NT2/D1 (cell line): ENCODE results near the gene TGFBRAP1.
A peak's percentile ranks its signal among the peaks of the same experiment; 100 is the strongest.

Experiments used
- DNase-seq: peaks from one replicate; pipeline ENCODE4 v3.0.0-alpha.2; 2011; ENCODE audit warnings: low read depth, low spot score
- H3K27me3 ChIP-seq: 2 replicates; pipeline ENCODE4 v1.6.0; 2011; ENCODE audit warnings: mild to moderate bottlenecking; ENCODE audit not compliant: insufficient read length, insufficient read depth
- H3K36me3 ChIP-seq: 2 replicates; pipeline ENCODE4 v1.6.1; 2011; ENCODE audit warnings: mild to moderate bottlenecking, low read length, mixed read lengths; ENCODE audit not compliant: insufficient read depth, insufficient read length
- H3K4me1 ChIP-seq: 2 replicates; pipeline ENCODE4 v1.5.1; 2011; ENCODE audit not compliant: insufficient read depth, insufficient read length
- H3K4me3 ChIP-seq: 2 replicates; pipeline ENCODE4 v1.5.1; 2011; ENCODE audit warnings: low read depth; ENCODE audit not compliant: insufficient read length
- H3K9ac ChIP-seq: 2 replicates; pipeline ENCODE4 v1.6.0; 2011; ENCODE audit warnings: low read depth; ENCODE audit not compliant: insufficient read length
- H3K9me3 ChIP-seq: 2 replicates; pipeline ENCODE4 v1.5.1; 2011; ENCODE audit warnings: mild to moderate bottlenecking, low read length; ENCODE audit not compliant: insufficient read depth
- SUZ12 ChIP-seq: IDR thresholded peaks from 2 replicates; pipeline ENCODE4 v1.6.1; 2011; ENCODE audit not compliant: insufficient read length, insufficient read depth; ENCODE audit errors: extremely low read depth
- YY1 ChIP-seq: IDR thresholded peaks from 2 replicates; pipeline ENCODE4 v1.6.1; 2011; ENCODE audit not compliant: insufficient read length, insufficient read depth
- ZNF274 ChIP-seq: IDR thresholded peaks from 2 replicates; pipeline ENCODE4 v1.6.1; 2011; ENCODE audit warnings: mild to moderate bottlenecking, low read depth, low read length

Gene TGFBRAP1

DNA sequence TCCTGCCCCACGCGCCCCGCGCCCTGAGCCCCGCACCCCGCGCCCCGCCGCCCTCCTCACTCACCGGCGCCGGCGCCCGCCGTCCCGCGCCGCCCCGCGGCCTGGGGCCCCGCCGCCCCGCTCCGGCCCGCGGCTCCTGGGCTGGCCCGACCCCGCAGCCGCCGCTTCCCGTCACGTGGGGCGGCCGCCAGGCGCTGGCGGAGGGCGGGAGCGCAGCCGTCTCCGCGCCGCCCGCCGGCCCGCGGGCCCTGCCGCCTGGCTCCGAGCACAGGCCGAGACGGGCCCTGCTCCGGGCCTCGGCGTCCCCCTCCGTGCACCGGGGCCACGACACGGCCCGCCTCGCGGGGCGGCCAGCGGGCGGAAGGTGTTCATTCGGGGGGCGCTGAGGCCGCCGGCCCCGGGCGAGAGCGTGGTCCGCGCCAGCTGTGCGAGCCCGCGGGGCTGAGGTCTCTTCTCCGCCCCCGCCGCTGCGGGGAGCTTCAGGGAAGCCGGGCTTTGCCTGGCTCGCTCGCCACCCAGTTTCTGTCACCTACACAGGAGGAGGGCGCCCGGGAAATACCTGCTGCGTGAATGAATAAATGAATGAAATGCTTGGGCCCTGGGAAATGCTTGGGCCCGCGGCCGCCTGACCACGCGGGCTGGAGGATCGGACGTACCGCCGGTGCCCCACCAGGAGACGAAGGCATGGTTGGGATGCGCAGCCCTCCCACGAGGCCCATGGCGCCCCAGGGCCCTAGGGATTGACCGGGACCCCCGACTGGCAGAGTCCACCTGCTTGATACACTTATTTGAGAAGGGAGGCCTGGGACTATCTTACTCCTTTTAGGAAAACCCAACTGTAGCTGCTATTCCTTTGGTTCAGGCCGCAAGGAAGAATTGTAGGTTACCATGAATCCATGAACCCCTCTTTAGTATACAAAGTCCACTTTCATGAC, at the start of gene TGFBRAP1:
TSS of gene TGFBRAP1 (minus strand) at position 175 of the 935 bp plus-strand sequence. CDS start 21,434 bp downstream, outside the sequence.
- no peaks in the 10 kb centered on the region for H3K27me3 ChIP-seq
- peaks cover 10% of the 10 kb centered on the region for H3K4me1 ChIP-seq
- DNase-seq: no peak
- peaks cover 18% of the 10 kb centered on the region for H3K36me3 ChIP-seq
- H3K9ac ChIP-seq: peak within 1 kb of the TSS; percentile 86
- TF ChIP-seq YY1 (no peak), ZNF274 (no peak), SUZ12 (no peak)
- no peaks in the 10 kb centered on the region for H3K9me3 ChIP-seq
- peak within 1 kb of the TSS; percentile 62 for H3K4me3 ChIP-seq

DNA sequence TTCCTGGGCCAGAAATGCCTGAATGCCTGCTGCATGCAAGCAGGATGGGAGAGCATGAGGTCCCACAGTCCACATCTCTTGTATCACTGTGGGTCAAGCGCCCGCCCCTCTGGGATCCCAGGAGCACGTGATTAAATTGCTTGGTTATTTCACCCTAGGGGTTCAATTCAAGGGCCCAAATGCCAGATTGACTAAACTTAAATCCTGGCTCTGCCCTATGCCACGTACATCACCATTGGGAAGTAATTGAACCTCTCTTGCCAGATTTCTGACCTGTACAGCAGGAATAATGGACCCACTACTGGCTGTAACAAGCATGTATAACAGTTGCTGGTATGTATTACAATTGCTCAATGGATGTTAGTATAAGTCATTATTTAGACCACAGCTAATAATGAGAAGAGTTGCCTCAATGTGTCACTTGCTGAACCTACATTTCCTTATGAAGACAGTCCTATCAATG, 49.4 kb upstream of the TGFBRAP1 start:
- H3K4me3 ChIP-seq: no peak overlapping the region
- H3K36me3 ChIP-seq: peaks cover 94% of the 10 kb centered on the region
- no peaks in the 10 kb centered on the region for H3K9me3 ChIP-seq
- no peak for DNase-seq
- H3K27me3 ChIP-seq: no peaks in the 10 kb centered on the region
- H3K4me1 ChIP-seq: peaks cover 8% of the 10 kb centered on the region
- TF ChIP-seq SUZ12: no peak
- no peak for TF ChIP-seq ZNF274
- no peak overlapping the region for H3K9ac ChIP-seq

- Histone ChIP-seq H3K36me3 (peaks cover 94% of the 10 kb centered on the region), H3K9ac (no peak overlapping the region), H3K4me1 (peaks cover 8% of the 10 kb centered on the region), H3K9me3 (no peaks in the 10 kb centered on the region), H3K27me3 (no peaks in the 10 kb centered on the region), H3K4me3 (no peak overlapping the region)
- no peak for TF ChIP-seq SUZ12
- no peak for TF ChIP-seq ZNF274
- no peak for TF ChIP-seq YY1
- DNase-seq: no peak
Observed at GRCh38 chr2:105378276-105378840, 48.8 kb upstream of the TGFBRAP1 start.

- Histone ChIP-seq H3K4me1 (peaks cover 8% of the 10 kb centered on the region), H3K27me3 (no peaks in the 10 kb centered on the region), H3K4me3 (no peak overlapping the region), H3K9me3 (no peaks in the 10 kb centered on the region), H3K9ac (no peak overlapping the region), H3K36me3 (peaks cover 94% of the 10 kb centered on the region)
- DNase-seq: no peak
- TF ChIP-seq YY1: no peak
- TF ChIP-seq ZNF274: no peak
- TF ChIP-seq SUZ12: no peak
Observed at GRCh38 chr2:105377871-105378270, 48.3 kb upstream of the TGFBRAP1 start.

GRCh38 chr2:105376789-105377240, 47.3 kb upstream of the TGFBRAP1 start:
- no peak for TF ChIP-seq SUZ12
- no peak for TF ChIP-seq YY1
- no peak for TF ChIP-seq ZNF274

GRCh38 chr2:105376010-105376409, 46.5 kb upstream of the TGFBRAP1 start:
- no peak overlapping the region for H3K4me3 ChIP-seq
- H3K36me3 ChIP-seq: peaks cover 93% of the 10 kb centered on the region
- TF ChIP-seq YY1 (no peak), ZNF274 (no peak), SUZ12 (no peak)
- DNase-seq: no peak
- H3K9me3 ChIP-seq: no peaks in the 10 kb centered on the region
- no peaks in the 10 kb centered on the region for H3K27me3 ChIP-seq
- no peak overlapping the region for H3K9ac ChIP-seq
- H3K4me1 ChIP-seq: peaks cover 8% of the 10 kb centered on the region

More at GRCh38 chr2:105376789-105377240, 47.3 kb upstream of the TGFBRAP1 start:
- Histone ChIP-seq H3K27me3 (no peaks in the 10 kb centered on the region), H3K4me1 (peaks cover 8% of the 10 kb centered on the region), H3K4me3 (no peak overlapping the region), H3K9ac (no peak overlapping the region), H3K36me3 (peaks cover 93% of the 10 kb centered on the region), H3K9me3 (no peaks in the 10 kb centered on the region)
- no peak for DNase-seq

DNA sequence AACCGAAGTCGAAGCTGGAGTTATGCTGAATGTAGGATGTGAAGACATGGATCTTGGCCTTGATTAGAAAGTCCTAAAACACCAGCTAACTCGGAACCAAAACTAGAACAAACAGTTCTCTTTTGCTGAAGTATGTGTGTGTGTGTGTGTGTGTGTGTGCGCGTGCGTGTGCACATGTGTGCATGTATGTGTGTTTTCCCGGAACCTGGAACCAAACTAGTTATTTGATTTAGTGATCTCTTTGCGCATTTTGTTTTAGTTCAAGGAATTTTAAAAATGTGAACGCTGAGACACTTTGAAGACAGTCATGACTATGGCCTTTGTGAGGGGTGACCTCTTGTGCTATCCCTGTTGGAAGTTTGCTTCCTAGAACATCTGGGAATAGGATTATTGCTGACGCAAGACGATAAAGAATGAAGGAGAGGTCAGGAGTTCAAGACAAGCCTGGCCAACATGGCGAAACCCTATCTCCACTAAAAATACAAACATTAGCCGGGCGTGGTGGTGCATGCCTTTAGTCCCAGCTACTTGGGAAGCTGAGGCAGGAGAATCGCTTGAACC, 45.5 kb upstream of the TGFBRAP1 start:
- no peak overlapping the region for H3K4me3 ChIP-seq
- peaks cover 92% of the 10 kb centered on the region for H3K36me3 ChIP-seq
- TF ChIP-seq YY1: no peak
- no peak for TF ChIP-seq SUZ12
- TF ChIP-seq ZNF274: no peak
- H3K4me1 ChIP-seq: peaks cover 8% of the 10 kb centered on the region
- no peaks in the 10 kb centered on the region for H3K9me3 ChIP-seq
- no peaks in the 10 kb centered on the region for H3K27me3 ChIP-seq
- H3K9ac ChIP-seq: no peak overlapping the region
- no peak for DNase-seq
